Measurements from ENCODE around the gene CRHR1. TPM values are rescaled to one million over a fixed set of nuclear protein-coding genes. Genes with fewer than 3 reads are reported as not detected.

The CRHR1 gene
- total RNA-seq, 4 donors from 2014 or later = 0.75 TPM; not detected in 3

- TF ChIP-seq CTCF (IDR thresholded peaks at IDR 0.05; ENCODE audit: low read depth) = no peak
Measured at GRCh38 chr17:45870342-45870974, 86.3 kb downstream of the CRHR1 start.

GRCh38 chr17:45871718-45872117 lies 87.6 kb downstream of the CRHR1 start:
- no peak for TF ChIP-seq CTCF (IDR thresholded peaks at IDR 0.05; ENCODE audit: low read depth)

GRCh38 chr17:45873728-45874127 lies 89.6 kb downstream of the CRHR1 start:
- TF ChIP-seq CTCF (IDR thresholded peaks at IDR 0.05; ENCODE audit: low read depth) = no peak

- no peak for TF ChIP-seq CTCF (IDR thresholded peaks at IDR 0.05; ENCODE audit: low read depth)
Measured at GRCh38 chr17:45874151-45874550, 90.0 kb downstream of the CRHR1 start.

- no peak for TF ChIP-seq CTCF (IDR thresholded peaks at IDR 0.05; ENCODE audit: low read depth)
Measured at GRCh38 chr17:45876539-45876938, 92.4 kb downstream of the CRHR1 start.

- no peak for TF ChIP-seq CTCF (IDR thresholded peaks at IDR 0.05; ENCODE audit: low read depth)
Measured at GRCh38 chr17:45877467-45877866, 93.3 kb downstream of the CRHR1 start.

GRCh38 chr17:45883063-45883462 lies 98.9 kb downstream of the CRHR1 start:
- no peak for TF ChIP-seq CTCF (IDR thresholded peaks at IDR 0.05; ENCODE audit: low read depth)

Other genes starting within 250 kb of the CRHR1 start
- not detected for gene SPPL2C, start 60.6 kb downstream of the CRHR1 start, total RNA-seq
- gene MAPT, start 110.2 kb downstream of the CRHR1 start, total RNA-seq = 10 to 100 TPM in 1 of 4 donors, 1 to 10 TPM in 3; 5.3 to 21.3 (median 9.4) TPM
- gene STH, start 214.9 kb downstream of the CRHR1 start, total RNA-seq = not detected